GM10248 (cell line): Measurements from ENCODE around the gene CUBN.

Source experiments
- CTCF ChIA-PET: fragments of 300-600 bp; sonication (Branson Sonifier 250); formaldehyde crosslinking; extraction: SDS; loops from one replicate; lab custom pipeline; 2021; ENCODE audit warnings: antibody characterized with exemption; lab: Yijun Ruan, JAX
- POLR2A ChIA-PET: fragments of 350-650 bp; sonication (Branson Sonifier 250); formaldehyde crosslinking; extraction: SDS; loops from one replicate; lab custom pipeline; 2020; ENCODE audit warnings: antibody characterized with exemption; lab: Yijun Ruan, JAX
- DNase-seq: peaks from one replicate; pipeline ENCODE4 v3.0.0; 2012; ENCODE audit errors: extremely low spot score
- CTCF ChIP-seq: IDR thresholded peaks from 2 replicates; pipeline ENCODE4 v1.5.1; 2012; ENCODE audit warnings: mild to moderate bottlenecking, low read depth; ENCODE audit errors: extremely low read depth, missing control alignments, control extremely low read depth

CUBN gene

GRCh38 chr10:17047908-17048307 lies 81.7 kb downstream of the CUBN start:
- TF ChIP-seq CTCF = no peak
- DNase-seq = no peak
- CTCF ChIA-PET = interaction anchor here (1.0 to 1.2 kb wide), 2 partner anchors 12 to 35 kb away, joined by 3 read pairs; no protein-coding TSS in a partner anchor
- POLR2A ChIA-PET = no interaction called here

GRCh38 chr10:17046989-17047388 lies 82.6 kb downstream of the CUBN start:
- no peak for TF ChIP-seq CTCF
- POLR2A ChIA-PET = no interaction called here

GRCh38 chr10:17043586-17043985 lies 86.0 kb downstream of the CUBN start:
- no peak for DNase-seq
- no peak for TF ChIP-seq CTCF
- ChIA-PET POLR2A (no interaction called here), CTCF (interaction anchor here (1.6 kb wide), 1 partner anchor 14 kb away, joined by 3 read pairs; no protein-coding TSS in a partner anchor)

More at GRCh38 chr10:17046989-17047388, 82.6 kb downstream of the CUBN start:
- no peak for DNase-seq
- CTCF ChIA-PET = interaction anchor here (1.2 kb wide), 1 partner anchor 36 kb away, joined by 3 read pairs; no protein-coding TSS in a partner anchor

GRCh38 chr10:17041626-17042520 lies 87.7 kb downstream of the CUBN start:
- CTCF ChIA-PET = no interaction called here
- TF ChIP-seq CTCF = no peak
- POLR2A ChIA-PET = no interaction called here
- DNase-seq = no peak

DNA sequence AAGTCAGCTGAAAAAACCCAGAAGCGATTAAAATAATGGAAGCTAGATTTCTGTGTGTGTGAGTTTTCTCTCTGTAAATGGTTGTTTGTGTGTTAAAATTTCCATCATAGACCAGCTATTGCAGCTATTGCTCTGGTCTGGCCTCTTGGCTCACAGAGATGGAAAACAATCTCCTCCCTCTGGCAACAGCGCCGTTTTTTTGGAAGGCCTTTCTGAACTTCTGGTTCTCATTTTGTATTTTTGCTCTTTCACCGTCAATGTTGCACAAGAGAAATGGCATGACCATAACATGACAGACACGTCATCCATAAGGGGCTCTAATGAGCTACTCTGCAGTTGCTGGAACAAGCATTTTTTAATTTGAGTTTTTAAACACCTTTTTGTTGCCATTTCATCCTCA lies 91.0 kb downstream of the CUBN start:
- DNase-seq = no peak
- CTCF ChIA-PET = no interaction called here
- POLR2A ChIA-PET = no interaction called here
- no peak for TF ChIP-seq CTCF

DNA sequence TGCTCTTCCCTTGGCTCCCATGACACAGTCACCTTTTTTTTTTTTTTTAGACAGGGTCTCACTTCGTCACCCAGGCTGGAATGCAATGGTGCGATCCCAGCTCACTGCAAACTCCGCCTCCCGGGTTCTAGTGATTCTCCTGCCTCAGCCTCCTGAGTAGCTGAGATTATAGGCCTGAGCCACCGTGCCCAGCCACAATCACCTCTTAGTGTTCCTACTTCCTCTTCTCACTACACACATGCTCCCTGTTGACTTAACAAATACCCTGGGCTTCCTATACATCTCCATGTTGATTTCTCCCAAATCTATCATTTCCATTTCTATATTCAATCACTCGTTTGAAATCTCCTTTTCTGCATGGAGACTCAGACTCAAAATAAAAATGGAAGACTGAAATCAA lies 91.7 kb downstream of the CUBN start:
- no peak for TF ChIP-seq CTCF
- ChIA-PET CTCF (no interaction called here), POLR2A (no interaction called here)
- no peak for DNase-seq
